Keratinocyte (primary cell): ENCODE results near the gene CEP170B. TPM values are rescaled to one million over a fixed set of nuclear protein-coding genes. Genes with fewer than 3 reads are reported as not detected.

ENCODE experiments used
- DNase-seq: peaks from one replicate; pipeline ENCODE4 v3.0.0-alpha.2; 2011; ENCODE audit warnings: low read depth, missing footprints, low spot score
- FAIRE-seq: peaks from 2 replicates; lab custom pipeline; 2011; peaks lifted over from hg19 to GRCh38; lab: Jason Lieb, UNC
- H2AFZ ChIP-seq: 2 replicates; pipeline ENCODE4 v1.6.0; 2012; ENCODE audit warnings: low read length, control low read depth, inconsistent platforms; ENCODE audit not compliant: control insufficient read depth
- H3K27ac ChIP-seq: 2 replicates; pipeline ENCODE4 v1.5.1; 2011; ENCODE audit warnings: low read length; ENCODE audit not compliant: control insufficient read depth, insufficient read depth
- H3K27me3 ChIP-seq: 3 replicates; pipeline ENCODE4 v1.6.0; 2011; ENCODE audit warnings: low read length; ENCODE audit not compliant: control insufficient read depth, insufficient read depth; ENCODE audit errors: extremely low read depth
- H3K36me3 ChIP-seq, 2 experiments: 2 replicates in 1 of 2; 3 replicates in 1 of 2; pipeline ENCODE4 v1.5.1; 2011; ENCODE audit warnings: low read length in 2 of 2, mild to moderate bottlenecking in 1 of 2; ENCODE audit not compliant: control insufficient read depth in 2 of 2, insufficient read depth in 2 of 2; ENCODE audit errors: extremely low read depth in 1 of 2
- H3K4me1 ChIP-seq: 3 replicates; pipeline ENCODE4 v1.5.1; 2011; ENCODE audit warnings: low read length; ENCODE audit not compliant: control insufficient read depth, insufficient read depth; ENCODE audit errors: extremely low read depth
- H3K4me2 ChIP-seq: 3 replicates; pipeline ENCODE4 v1.6.0; 2011; ENCODE audit warnings: low read depth, low read length; ENCODE audit not compliant: control insufficient read depth, insufficient read depth; ENCODE audit errors: extremely low read depth
- H3K4me3 ChIP-seq, 3 experiments: fragments of 200-600 bp in 1 of 3; sonication (generic) in 1 of 3; 2 replicates in 2 of 3; 3 replicates in 1 of 3; pipeline ENCODE4 v1.5.1; 2011 to 2016; ENCODE audit warnings: low read length in 3 of 3, mild to moderate bottlenecking in 3 of 3, control low read depth in 2 of 3, inconsistent platforms in 1 of 3, low read depth in 1 of 3, mixed read lengths in 1 of 3, mixed run types in 1 of 3, moderate library complexity in 1 of 3; ENCODE audit not compliant: control insufficient read depth in 2 of 3, insufficient read depth in 2 of 3; ENCODE audit errors: extremely low read depth in 1 of 3
- H3K79me2 ChIP-seq: 2 replicates; pipeline ENCODE4 v1.6.0; 2012; ENCODE audit warnings: low read length; ENCODE audit not compliant: control insufficient read depth, insufficient read depth
- H3K9ac ChIP-seq: 3 replicates; pipeline ENCODE4 v1.6.0; 2011; ENCODE audit warnings: low read length; ENCODE audit not compliant: control insufficient read depth, insufficient read depth; ENCODE audit errors: extremely low read depth
- H3K9me1 ChIP-seq: 3 replicates; pipeline ENCODE4 v1.6.0; 2011; ENCODE audit warnings: low read length; ENCODE audit not compliant: control insufficient read depth, insufficient read depth; ENCODE audit errors: extremely low read depth
- H3K9me3 ChIP-seq: 2 replicates; pipeline ENCODE4 v1.5.1; 2012; ENCODE audit warnings: low read depth, low read length; ENCODE audit not compliant: control insufficient read depth
- H4K20me1 ChIP-seq: 3 replicates; pipeline ENCODE4 v1.6.0; 2011; ENCODE audit warnings: low read length; ENCODE audit not compliant: control insufficient read depth, insufficient read depth; ENCODE audit errors: extremely low read depth
- CTCF ChIP-seq, 3 experiments: IDR thresholded peaks in 1 of 3; conservative IDR thresholded peaks in 1 of 3; optimal IDR thresholded peaks in 1 of 3; 2 replicates in 2 of 3; 3 replicates in 1 of 3; pipeline versions ENCODE3 to v1.5.1; 2011; ENCODE audit warnings: low read length in 3 of 3, mild to moderate bottlenecking in 3 of 3, moderate library complexity in 2 of 3, control low read depth in 1 of 3, inconsistent platforms in 1 of 3; ENCODE audit not compliant: insufficient read depth in 2 of 3; ENCODE audit errors: extremely low read depth in 1 of 3
- EZH2 ChIP-seq: IDR thresholded peaks from one replicate; pipeline ENCODE4 v1.6.1; 2012; ENCODE audit warnings: inconsistent platforms, mild to moderate bottlenecking, low read length, moderate library complexity
- dilution Hi-C: fragments of 300-500 bp; cut with MboI; formaldehyde crosslinking; loops from one replicate; pipeline ENCODE4 v1.7.0; 2020; ENCODE audit warnings: low sequenced_read_pairs; ENCODE audit not compliant: extremely low pct_ligation_motif_present
- polyA plus RNA-seq, 5 experiments: library from polyadenylated mRNA; depleted of rRNA in 3 of 5; stranded (reverse) in 3 of 5; stranded (forward) in 1 of 5; unstranded in 1 of 5; fragments of >200 nt; gene quantifications; 1 replicate in 1 of 5; 2 replicates in 3 of 5; 3 replicates in 1 of 5; pipeline versions ENCODE4 v1.2.1 to v1.2.3, GENCODE V29; 2011 to 2012; ENCODE audit warnings: missing spikeins in 2 of 5, low read depth in 1 of 5, low replicate concordance in 1 of 5

The CEP170B gene
- polyA plus RNA-seq, 1 donor (not counting 4 experiments of a cell fraction or from before 2014, with no cell fraction given): 8.7 TPM

- DNase-seq (no peak), FAIRE-seq (no peak)
- no peak overlapping the region for H2AFZ ChIP-seq
- H3K79me2 ChIP-seq: peaks cover 60% of the 10 kb centered on the region
- H4K20me1 ChIP-seq: peaks cover 43% of the 10 kb centered on the region
- H3K4me2 ChIP-seq: no peak overlapping the region
- peaks cover 26% of the 10 kb centered on the region for H3K4me1 ChIP-seq
- dilution Hi-C loops: no loop called here
- H3K9ac ChIP-seq: no peak overlapping the region
- peaks cover 22 to 24% of the 10 kb centered on the region in 2 experiments for H3K36me3 ChIP-seq
- no peak overlapping the region for H3K27ac ChIP-seq
- H3K9me3 ChIP-seq: no peaks in the 10 kb centered on the region
- TF ChIP-seq CTCF (optimal IDR thresholded peaks at IDR 0.05 in 1 of 3, IDR thresholded peaks at IDR 0.05 in 1 of 3, conservative IDR thresholded peaks at IDR 0.05 in 1 of 3; ENCODE audit: extremely low read depth in 1 of 3, insufficient read depth in 2 of 3, low read length in 3 of 3) (no peak), EZH2 (no peak)
- H3K27me3 ChIP-seq: no peaks in the 10 kb centered on the region
- no peak overlapping the region for H3K4me3 ChIP-seq
- peaks cover 4% of the 10 kb centered on the region for H3K9me1 ChIP-seq
Observed at GRCh38 chr14:104876251-104876699, 11.2 kb downstream of the CEP170B start.

- Histone ChIP-seq H3K4me3 (no peak overlapping the region), H3K27ac (no peak overlapping the region), H3K4me2 (no peak overlapping the region), H3K4me1 (peaks cover 22% of the 10 kb centered on the region), H4K20me1 (peaks cover 39% of the 10 kb centered on the region), H2AFZ (no peak overlapping the region), H3K9me1 (peaks cover 4% of the 10 kb centered on the region), H3K36me3 (peaks cover 19 to 24% of the 10 kb centered on the region in 2 experiments), H3K79me2 (peaks cover 51% of the 10 kb centered on the region), H3K9ac (no peak overlapping the region), H3K27me3 (no peaks in the 10 kb centered on the region), H3K9me3 (no peaks in the 10 kb centered on the region)
- dilution Hi-C loops: no loop called here
- TF ChIP-seq EZH2 (no peak), CTCF (optimal IDR thresholded peaks at IDR 0.05 in 1 of 3, IDR thresholded peaks at IDR 0.05 in 1 of 3, conservative IDR thresholded peaks at IDR 0.05 in 1 of 3; ENCODE audit: extremely low read depth in 1 of 3, insufficient read depth in 2 of 3, low read length in 3 of 3) (no peak)
- DNase-seq (no peak), FAIRE-seq (no peak)
Observed at GRCh38 chr14:104877066-104877805, 12.2 kb downstream of the CEP170B start.
